ENCODE measurements around the gene UBAP1.

DNA sequence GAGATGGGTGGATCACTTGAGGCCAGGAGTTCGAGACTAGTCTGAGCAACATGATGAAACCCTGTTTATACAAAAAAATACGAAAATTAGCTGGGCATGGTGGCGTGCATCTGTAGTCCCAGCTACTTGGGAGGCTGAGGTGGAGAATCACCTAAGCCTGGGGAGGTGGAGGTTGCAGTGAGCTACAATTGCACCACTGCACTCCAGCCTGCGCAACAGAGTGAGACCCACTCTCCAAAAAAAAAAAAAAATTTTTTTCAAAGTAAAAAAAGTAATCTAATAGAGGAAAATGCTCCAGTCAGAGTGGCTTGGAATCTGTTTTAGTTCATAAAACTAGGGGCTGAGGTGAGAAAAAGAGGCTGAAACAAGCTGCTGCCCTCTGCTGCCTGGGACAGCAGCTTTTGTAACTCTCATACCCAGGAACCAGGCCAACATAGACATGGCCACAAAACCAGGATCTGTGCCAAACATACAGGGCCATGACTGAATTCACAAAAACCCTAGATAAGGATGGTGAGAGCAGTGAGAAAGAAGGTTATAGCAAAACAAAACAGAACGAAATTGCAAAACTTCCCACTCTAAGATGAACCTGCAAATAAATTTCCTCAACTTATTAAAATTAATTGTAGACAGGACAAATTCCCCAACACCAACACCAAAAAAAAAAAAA is 39.2 kb upstream of the UBAP1 start:
- no peak for TF ChIP-seq CTCF (IDR thresholded peaks at IDR 0.05)
- TF ChIP-seq EZH2 (IDR thresholded peaks at IDR 0.05; ENCODE audit: borderline replicate concordance, insufficient read depth, low read depth, low read length, poor library complexity, severe bottlenecking) = no peak

Data from B cell (primary cell).